Measurements from ENCODE around the gene DNM3.

GRCh38 chr1:172425339-172425738 lies 584.0 kb downstream of the DNM3 start:
- TF ChIP-seq ZFP30 (CRISPR knock-in tag; IDR thresholded peaks at IDR 0.05): no peak
- no peak for TF ChIP-seq CREB5 (CRISPR knock-in tag; IDR thresholded peaks at IDR 0.05; ENCODE audit: low read depth)
- TF ChIP-seq OSR1 (CRISPR knock-in tag; IDR thresholded peaks at IDR 0.05): no peak
- no peak for TF ChIP-seq RARB (CRISPR knock-in tag; IDR thresholded peaks at IDR 0.05)
- no peak for TF ChIP-seq ARNTL (CRISPR knock-in tag; IDR thresholded peaks at IDR 0.05; ENCODE audit: borderline replicate concordance, low read depth)
- TF ChIP-seq PATZ1 (CRISPR knock-in tag; IDR thresholded peaks at IDR 0.05; ENCODE audit: borderline replicate concordance): no peak
- TF ChIP-seq SNAI2 (CRISPR knock-in tag; IDR thresholded peaks at IDR 0.05): no peak
- no peak for TF ChIP-seq PPARA (CRISPR knock-in tag; IDR thresholded peaks at IDR 0.05; ENCODE audit: borderline replicate concordance)

Measured in SK-N-SH treated with all-trans-retinoic acid at 6 μM for 48 hours (cell line).